GM04503 (cell line): ENCODE measurements around the gene ARSG.
A peak's percentile ranks its signal among the peaks of the same experiment; 100 is the strongest.

Source experiments
- DNase-seq: peaks from one replicate; pipeline ENCODE4 v3.0.0-alpha.2; 2012; ENCODE audit warnings: low read depth

The ARSG gene

GRCh38 chr17:68452724-68453290, 161.5 kb downstream of the ARSG start:
- DNase-seq = no peak

- no peak for DNase-seq
Measured at GRCh38 chr17:68453991-68454665, 162.8 kb downstream of the ARSG start.

- DNase-seq = peak; percentile 80
Measured at GRCh38 chr17:68455901-68456338, 164.6 kb downstream of the ARSG start.

- DNase-seq = peak; percentile 76
Measured at GRCh38 chr17:68456339-68457167, 165.3 kb downstream of the ARSG start.

GRCh38 chr17:68457168-68457538, 165.9 kb downstream of the ARSG start, which contains the start of gene WIPI1:
Gene WIPI1, minus strand, starts transcription at chr17:68457496. Its CDS starts 75 bp downstream, at chr17:68457421.
- no peak for DNase-seq

- peak; percentile 86 for DNase-seq
Measured at GRCh38 chr17:68457539-68458259, 166.4 kb downstream of the ARSG start.

- DNase-seq = no peak
Measured at GRCh38 chr17:68458260-68459036, 167.2 kb downstream of the ARSG start.

GRCh38 chr17:68459037-68459639, 167.8 kb downstream of the ARSG start:
- DNase-seq = no peak

GRCh38 chr17:68460146-68460545, 168.9 kb downstream of the ARSG start:
- DNase-seq = no peak

GRCh38 chr17:68460715-68461114, 169.4 kb downstream of the ARSG start:
- no peak for DNase-seq

GRCh38 chr17:68461122-68461539, 169.8 kb downstream of the ARSG start:
- DNase-seq = no peak

GRCh38 chr17:68461589-68461988, 170.3 kb downstream of the ARSG start:
- DNase-seq = no peak

- peak; percentile 23 for DNase-seq
Measured at GRCh38 chr17:68462381-68463210, 171.3 kb downstream of the ARSG start.

- DNase-seq = no peak
Measured at GRCh38 chr17:68463211-68464019, 172.1 kb downstream of the ARSG start.

- DNase-seq = no peak
Measured at GRCh38 chr17:68468334-68468733, 177.0 kb downstream of the ARSG start.

GRCh38 chr17:68468788-68469187, 177.5 kb downstream of the ARSG start:
- DNase-seq = no peak
